ENCODE data around the gene BRCC3.

Gene BRCC3

DNA sequence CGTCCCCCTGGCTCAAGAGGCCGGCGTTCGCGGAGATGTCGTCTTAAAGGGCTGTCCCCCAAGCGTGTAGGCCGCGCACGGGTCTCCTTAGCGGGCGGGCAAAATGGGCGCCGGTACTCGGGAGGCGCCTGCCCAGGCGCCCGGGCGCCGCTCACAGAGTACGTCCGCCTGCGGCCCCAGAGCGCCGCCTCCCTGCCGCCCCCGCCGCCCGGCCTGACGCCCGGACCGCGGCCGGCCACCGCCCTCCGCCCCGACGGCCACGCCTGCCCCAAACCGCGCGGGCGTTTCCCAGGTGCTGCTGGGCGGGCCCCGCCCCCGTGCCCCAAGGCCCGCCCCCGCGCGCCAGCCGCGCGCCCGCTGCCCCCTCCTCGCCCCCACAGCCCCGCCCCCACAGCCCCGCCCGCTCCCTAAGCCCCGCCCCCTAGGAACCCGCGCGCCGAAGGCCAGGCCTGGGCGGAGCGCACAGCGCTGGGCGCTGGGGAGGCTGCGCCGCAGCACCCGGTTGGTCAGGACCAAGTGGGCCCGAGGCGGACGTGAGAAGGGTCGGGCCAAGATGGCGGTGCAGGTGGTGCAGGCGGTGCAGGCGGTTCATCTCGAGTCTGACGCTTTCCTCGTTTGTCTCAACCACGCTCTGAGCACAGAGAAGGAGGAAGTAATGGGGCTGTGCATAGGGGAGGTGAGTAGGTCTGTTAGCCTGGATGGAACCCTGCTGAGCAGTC lies at the start of gene BRCC3, which contains the start of the genes CMC4 and MTCP1:
TSS of gene BRCC3 (plus strand) at position 534 of the 719 bp plus-strand sequence. CDS start at position 554, 20 bp downstream.
TSS of gene CMC4 (minus strand) at position 162 of the 719 bp plus-strand sequence. CDS start 7,113 bp downstream, outside the sequence.
TSS of gene MTCP1 (minus strand) at position 162 of the 719 bp plus-strand sequence. CDS start 5,126 bp downstream, outside the sequence.
- peak; percentile 65 for DNase-seq (ENCODE audit: extremely low spot score, insufficient read length, low read depth)
- FAIRE-seq: peak; percentile 69

DNA sequence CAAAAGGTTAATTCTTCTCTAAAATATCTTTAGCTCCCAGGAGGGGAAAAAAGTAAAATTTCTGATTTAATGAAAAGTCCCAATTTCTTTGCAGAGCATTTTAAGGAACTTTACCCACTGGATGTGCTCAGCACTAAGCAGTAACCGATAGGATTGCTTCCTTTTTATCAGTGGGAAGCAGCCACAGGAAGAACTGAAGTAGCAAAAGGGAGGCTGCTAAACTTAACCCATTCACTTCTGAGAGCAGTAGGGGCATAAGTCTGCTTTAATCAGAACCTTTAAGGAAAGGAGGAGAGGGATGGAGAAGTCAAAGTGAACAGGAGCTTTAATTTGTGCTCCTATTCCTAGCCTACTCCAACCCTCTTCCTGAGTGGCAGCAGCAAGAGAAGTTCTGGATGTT lies 48.7 kb upstream of the BRCC3 start, which contains the start of gene F8:
TSS of gene F8 (minus strand) at position 139 of the 400 bp plus-strand sequence. CDS start 171 bp downstream, outside the sequence.
- FAIRE-seq: no peak
- DNase-seq (ENCODE audit: extremely low spot score, insufficient read length, low read depth): no peak

DNA sequence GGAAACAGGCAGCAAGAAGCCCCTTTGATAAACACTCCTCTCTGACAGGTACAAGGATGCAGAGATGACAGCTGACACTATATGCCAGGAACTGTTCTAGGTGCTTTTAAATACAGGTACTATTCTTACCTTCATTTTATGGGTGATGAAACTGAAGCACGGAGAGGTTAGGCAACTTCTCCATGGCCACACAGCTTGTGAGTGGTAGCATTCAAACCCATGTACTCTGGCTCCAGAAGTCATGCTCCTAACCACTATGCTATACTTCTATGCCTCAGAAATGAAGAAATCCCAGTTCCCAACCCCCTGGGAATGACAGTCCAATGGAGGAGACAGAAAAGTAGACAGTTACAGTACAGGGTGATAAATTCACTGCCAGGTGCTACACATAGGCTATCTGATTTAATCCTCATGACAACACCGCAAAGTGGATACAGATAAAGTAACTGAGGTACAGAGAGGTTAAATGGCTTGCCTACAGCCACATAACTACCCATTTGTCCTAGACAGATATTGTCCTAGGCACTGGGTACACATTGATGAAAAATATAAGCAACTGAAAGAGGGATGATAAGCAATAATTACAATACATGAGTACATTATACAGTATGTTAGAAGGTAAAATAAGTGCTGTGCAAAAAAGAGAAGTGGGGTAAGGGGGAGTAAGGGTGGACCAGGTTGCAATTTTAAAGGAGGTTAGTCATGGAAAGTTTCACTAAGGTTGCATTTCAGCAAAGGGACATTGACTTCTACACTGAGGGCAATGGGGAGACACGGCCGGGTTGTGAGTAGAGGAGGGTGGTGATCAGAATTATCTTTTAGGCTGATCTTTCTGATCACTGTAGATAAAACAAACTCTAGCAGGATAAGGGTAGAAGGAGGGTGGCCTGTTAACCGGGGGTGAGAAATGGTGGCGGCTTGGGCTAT lies 47.1 kb upstream of the BRCC3 start:
- DNase-seq (ENCODE audit: extremely low spot score, insufficient read length, low read depth): no peak
- FAIRE-seq: no peak

DNA sequence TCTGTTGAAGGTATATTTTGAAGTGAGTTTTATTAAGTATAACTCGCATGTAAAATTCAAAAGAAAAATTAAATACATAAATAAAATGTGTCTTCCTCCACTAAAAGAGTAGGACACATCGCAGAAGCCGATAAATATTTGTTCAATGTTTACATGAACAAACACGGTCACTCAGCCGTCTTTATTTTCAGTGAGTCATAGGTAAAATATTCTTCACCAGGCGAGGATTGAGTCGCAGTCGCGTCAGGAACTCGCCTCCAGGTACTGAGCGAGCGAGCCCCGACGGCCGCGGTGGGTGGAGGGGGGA lies 44.9 kb upstream of the BRCC3 start:
- no peak for FAIRE-seq

DNA sequence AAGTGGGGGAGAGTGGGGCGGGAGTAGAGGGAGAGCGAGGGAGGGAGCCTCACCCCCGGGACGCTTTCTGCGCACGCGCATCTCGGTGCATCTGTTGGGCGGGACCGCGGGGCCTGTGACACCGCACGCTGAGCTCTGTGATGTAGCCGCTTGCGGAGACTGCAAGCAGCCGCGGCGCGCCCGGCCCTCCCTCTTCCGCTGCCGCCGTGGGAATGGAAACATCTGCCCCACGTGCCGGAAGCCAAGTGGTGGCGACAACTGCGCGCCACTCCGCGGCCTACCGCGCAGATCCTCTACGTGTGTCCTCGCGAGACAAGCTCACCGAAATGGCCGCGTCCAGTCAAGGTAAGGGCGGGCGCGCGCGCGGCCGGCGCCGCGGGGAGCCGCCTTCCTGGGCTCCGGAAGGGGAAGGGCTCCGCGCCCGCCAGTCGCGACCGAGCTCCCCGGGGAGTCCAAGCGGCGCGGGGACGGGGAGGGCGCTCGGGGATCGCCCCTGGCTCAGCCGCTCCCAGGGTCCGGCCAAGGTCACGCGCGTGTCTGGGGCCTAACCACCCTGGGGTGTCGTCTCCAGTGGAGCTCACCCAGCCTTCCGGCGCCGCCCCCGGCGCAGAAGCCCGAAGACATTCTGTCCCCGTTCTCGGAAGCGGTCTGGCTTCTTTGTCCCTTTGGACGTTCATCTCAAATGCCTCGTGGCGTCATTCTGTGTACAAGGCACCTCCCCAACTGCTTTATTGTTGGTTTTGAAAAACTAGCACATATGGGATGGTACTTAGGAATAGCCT lies 44.4 kb upstream of the BRCC3 start, which contains the start of gene FUNDC2:
TSS of gene FUNDC2 (plus strand) at position 118 of the 782 bp plus-strand sequence. CDS start at position 213, 95 bp downstream.
- peak; percentile 99 for FAIRE-seq
- peak; percentile 71 for DNase-seq (ENCODE audit: extremely low spot score, insufficient read length, low read depth)

More for the DNA sequence above, 44.9 kb upstream of the BRCC3 start:
- DNase-seq (ENCODE audit: extremely low spot score, insufficient read length, low read depth): no peak

DNA sequence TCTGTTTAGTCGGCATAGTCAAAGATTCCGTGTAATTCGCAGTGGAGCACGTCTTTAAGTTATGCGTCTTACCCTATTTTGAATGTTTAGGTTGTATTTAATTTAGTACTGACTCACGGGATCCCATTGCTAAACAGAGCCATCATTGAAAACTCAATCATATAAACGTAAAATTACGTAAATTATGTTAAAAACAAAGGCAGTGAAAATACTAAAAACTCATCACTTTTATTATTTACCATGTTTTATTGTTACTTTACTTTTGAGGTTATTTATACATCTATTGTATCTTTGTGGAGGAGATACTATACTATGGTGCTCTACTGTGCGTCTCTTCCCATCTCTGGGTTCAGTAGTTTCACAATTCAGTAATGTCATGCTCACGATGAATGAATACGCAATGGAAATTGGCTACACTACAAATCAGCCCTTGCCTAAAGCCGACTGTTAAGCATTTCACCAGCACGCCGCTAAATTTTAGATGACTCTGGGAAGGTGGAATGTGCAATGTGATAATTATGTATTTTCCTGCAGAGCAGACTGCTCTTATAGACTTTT lies 43.7 kb upstream of the BRCC3 start:
- DNase-seq (ENCODE audit: extremely low spot score, insufficient read length, low read depth) (no peak), FAIRE-seq (peak; percentile 53)

DNA sequence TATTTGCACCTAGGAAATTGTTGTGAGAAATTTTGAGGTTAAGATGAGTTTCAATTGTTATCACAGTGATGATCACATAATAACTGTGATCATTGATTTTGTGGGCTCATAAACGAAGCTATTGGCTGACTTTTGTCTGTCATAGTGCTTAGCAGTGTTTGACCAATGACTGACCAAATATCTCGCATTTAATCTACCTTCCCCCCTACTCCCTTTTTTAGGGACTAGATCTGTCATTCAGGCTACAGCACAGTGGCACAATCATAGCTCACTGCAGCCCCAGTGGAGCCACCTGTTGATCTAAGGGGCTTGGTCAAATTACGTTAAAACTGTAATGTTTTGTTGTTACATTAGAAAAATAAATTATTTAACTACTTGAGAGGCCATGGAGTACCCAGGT lies 43.2 kb upstream of the BRCC3 start:
- DNase-seq (ENCODE audit: extremely low spot score, insufficient read length, low read depth): no peak
- FAIRE-seq: peak; percentile 54

DNA sequence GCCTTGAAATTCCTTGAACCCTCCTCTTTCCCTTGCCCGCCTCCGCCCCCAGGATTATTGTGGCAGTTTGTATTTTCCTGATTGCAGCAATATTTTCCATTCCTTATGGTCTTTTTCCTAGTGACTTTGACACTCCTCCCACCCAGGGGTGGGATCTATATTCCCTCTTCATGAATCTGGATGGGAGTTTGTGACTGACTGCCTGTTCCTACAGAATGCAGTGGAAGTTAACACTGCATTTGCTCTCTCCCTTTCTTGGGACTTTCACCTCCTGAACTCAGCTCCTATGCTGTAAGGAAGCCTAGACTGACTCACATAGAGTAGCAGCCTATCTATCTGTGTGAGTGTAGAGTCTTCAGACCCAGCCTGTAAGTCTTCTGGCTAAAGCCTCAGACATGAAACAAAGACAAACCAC lies 42.4 kb upstream of the BRCC3 start:
- FAIRE-seq (no peak), DNase-seq (ENCODE audit: extremely low spot score, insufficient read length, low read depth) (no peak)

DNA sequence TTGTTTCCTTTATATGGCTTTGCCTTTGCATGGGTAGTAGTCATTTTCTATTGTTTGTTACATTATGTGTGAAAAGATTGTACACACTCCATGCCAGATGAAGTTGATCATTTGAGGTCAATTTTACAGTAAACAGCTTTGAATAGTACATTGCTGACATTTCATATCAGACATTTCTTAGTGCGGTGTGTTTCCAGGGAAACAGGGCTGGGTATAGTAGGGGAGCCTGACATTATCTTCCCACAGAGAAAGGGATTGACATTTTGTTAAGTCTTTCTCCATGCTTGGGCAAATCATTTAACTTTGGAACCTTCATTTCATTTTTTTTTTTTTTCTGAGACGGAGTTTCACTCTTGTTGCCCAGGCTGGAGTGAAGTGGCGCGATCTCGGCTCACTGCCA lies 39.7 kb upstream of the BRCC3 start:
- no peak for FAIRE-seq

DNA sequence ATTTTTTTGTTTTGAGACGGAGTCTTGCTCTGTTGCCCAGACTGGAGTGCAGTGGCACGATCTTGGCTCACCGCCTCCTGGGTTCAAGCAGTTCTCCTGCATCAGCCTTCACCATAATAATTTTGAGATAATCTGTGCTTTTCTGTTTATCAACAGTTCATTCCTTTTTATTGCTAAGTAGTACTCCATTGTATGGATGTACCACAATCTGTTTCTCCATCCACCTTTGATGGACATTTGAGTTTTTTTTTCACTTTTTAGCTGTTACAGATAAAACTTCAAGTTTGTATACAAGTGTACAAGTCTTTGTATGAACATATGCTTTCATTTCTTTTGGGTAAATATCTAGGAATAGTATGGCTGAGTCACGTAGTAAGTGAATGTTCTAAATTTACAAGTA lies 35.6 kb upstream of the BRCC3 start:
- no peak for FAIRE-seq
- no peak for DNase-seq (ENCODE audit: extremely low spot score, insufficient read length, low read depth)

More for the DNA sequence above, 39.7 kb upstream of the BRCC3 start:
- no peak for DNase-seq (ENCODE audit: extremely low spot score, insufficient read length, low read depth)

DNA sequence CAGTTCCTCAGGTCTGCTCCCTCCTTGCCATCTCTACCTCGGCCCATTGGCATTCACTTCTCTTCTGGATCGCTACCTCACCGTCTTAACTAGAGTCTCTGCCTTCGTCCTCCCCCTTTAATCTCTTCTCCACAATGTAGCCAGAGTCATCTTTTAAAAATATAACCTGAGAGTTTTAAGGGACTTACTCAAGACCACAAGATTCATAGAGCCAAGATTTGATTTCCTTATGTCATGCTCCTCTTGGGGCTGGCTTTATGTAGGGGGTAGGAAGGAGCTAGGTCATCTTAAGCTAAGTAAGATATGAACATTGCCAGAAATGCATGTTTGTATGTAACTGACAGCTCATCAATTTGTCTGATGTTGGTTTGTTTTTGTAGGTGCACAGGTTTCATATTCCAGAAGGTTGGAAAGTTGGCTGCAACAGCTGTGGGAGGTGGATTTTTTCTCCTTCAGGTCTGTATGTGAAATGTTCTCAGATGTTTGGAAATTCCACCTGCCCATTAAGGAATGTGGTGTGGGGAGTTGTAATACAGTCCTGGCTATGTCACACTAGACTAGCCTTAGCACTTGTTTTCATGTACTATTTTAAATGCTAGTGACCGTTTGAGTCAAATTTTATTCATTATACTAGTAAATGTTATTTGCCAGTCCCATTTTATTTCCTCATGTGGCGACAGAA lies 25.0 kb upstream of the BRCC3 start:
- FAIRE-seq: no peak
- DNase-seq (ENCODE audit: extremely low spot score, insufficient read length, low read depth): no peak

DNA sequence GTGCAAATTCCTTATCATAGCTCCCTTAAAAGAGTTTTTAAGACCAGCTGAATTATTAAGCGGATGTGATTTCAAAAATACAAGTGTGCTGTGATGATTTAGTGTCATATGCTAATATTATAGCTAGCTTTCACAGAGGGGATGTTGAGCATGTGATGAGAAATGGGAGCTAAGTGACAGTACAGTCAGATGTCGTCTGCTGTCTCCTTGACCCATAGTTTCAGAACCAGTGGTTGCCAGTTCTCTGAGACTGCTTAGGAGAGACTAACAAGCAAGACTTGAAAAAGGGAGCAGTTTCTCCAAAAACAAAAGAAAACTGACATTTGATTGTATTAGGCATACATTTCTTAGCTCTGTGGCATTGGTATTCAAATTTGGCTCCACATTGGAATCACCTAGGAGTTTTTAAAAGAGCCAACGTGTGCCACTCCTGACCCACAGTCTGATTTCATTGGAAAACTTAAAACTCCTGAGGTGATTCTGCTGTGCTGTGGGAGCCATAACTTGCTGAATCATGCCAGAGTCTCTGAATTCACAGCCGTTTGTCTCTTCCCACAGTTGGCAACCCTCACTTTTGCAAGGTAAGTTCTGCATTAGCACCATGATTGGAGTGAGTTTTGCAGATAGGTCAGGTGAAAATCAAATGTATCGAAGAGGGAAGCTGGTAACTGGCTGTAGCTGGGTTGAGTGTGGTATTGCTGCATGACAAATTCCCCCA lies 24.3 kb upstream of the BRCC3 start:
- DNase-seq (ENCODE audit: extremely low spot score, insufficient read length, low read depth): no peak
- FAIRE-seq: no peak

DNA sequence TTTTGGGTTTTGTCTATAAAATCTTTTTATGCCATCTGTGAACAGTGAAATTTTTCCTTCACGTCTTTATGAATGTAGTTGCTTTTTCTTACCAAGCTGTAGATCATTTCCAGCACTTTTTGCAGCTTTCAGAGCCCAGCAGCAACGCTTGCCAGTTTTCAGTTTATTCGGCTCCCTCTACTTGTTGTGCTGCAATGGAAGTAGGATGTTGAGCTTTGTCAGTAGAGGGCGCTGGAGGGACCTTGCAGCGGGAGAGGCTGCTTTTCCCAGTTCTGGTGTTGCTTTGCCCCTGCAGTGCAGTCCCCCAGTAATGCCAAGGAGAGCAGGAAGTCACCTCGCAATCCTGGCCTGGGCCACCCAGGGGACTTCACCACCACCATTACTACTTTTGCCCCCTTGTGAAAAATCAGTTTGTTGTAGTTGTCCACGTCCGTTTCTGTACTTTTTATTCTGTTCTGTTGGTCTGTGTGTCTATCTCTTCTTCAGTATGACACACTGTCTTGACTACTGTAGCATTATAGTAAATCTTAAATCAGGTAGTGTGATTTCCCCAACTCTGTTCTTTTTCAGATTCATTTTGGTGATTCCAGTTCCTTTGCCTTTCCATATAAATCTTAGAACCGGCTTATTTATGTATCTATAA lies 22.2 kb upstream of the BRCC3 start:
- FAIRE-seq: peak; percentile 5
- no peak for DNase-seq (ENCODE audit: extremely low spot score, insufficient read length, low read depth)

DNA sequence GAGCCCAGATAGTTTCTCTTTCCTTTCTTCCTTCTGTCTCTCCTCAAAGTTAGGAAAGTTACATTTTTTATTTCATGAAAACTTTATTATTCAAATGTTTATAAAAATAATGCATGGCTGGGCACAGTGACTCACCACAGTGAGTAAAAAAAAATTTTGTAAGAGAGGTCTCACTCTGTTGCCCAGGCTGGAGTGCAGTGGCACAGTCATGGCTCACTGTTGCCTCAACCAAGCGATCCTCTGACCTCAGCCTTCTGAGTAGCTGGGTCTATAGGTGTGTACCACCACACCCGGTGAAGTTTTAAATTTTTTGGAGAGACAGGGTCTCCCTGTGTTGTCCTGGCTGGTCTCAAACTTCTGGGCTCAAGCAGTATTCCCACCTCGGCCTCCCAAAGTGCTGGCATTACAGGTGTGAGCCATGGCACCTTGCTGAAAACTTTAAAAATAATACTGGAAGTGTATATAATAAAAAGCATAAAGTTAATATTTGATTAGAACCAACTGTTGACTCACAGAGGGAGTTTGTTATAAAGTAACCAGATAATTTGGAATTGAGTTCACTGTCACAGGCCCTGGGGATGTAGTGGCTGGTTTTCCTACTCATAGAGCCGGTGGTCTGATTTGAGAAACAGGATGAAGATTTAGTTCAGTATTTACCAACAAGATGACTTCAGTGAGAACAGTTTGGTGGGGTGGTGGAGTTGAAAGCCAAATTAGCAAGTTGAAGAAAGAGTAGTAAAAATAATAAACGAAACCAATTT lies 18.4 kb upstream of the BRCC3 start:
- DNase-seq (ENCODE audit: extremely low spot score, insufficient read length, low read depth) (no peak), FAIRE-seq (no peak)

DNA sequence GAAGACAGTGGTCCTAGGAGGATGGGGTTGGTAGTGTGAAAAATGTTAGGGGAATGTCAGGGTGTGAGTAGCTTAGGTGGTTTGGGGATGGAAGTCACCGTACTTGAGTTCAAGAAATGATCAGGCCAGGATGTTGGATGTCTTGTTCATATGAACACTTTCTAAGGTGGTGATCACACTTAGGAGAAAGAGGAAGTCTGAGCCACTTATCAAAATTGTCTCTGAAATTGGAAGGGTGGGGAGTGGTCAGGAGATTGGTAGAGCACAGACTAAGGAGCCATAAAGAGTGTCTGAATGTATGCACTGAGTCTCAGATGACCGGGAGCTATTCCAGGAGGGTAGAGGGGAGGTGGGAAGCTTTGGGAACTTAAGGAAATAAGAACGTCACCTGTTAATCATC lies 17.7 kb upstream of the BRCC3 start:
- DNase-seq (ENCODE audit: extremely low spot score, insufficient read length, low read depth): no peak
- no peak for FAIRE-seq

DNA sequence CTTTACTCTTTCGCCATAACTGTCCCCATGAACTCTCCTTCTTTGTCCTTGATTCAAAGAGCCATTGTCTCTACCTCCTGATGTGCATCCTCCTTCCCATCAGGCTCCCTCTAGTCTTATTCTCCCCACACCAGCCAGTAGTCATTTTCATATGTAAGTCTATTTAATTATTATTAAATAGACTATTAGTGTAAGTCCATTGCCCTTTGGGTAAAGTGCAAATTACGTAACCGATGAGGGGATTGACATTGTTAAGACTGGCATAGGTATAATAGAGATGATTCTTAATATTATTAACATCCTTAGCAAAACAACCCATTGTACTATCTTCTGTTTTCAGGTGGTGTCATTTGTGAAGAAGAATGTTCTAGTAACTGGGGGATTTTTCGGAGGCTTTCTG lies 17.1 kb upstream of the BRCC3 start:
- DNase-seq (ENCODE audit: extremely low spot score, insufficient read length, low read depth): no peak
- FAIRE-seq: no peak

DNA sequence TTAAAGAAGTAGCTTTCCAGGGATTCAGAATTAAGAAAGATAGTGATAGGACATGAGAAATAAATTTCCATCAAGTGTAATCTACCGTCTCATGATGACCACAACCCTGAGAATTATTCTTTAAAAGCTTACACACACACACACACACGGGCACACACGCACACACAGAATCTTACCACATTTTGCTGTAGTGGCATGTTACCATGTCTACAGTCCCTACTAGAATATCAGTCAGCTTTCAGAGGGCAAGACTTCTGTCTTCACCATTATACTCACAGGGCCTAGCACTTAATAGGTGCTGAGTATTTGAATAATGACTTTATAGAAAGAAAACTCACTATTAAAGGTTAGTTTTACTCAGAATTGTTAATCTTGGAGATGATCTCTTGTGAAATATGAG lies 15.8 kb upstream of the BRCC3 start:
- peak; percentile 9 for FAIRE-seq

More for the DNA sequence above, 15.8 kb upstream of the BRCC3 start:
- no peak for DNase-seq (ENCODE audit: extremely low spot score, insufficient read length, low read depth)

Measured in GM18507 (cell line).